Measurements from ENCODE around the gene MED14.
A peak's percentile ranks its signal among the peaks of the same experiment; 100 is the strongest.

DNA sequence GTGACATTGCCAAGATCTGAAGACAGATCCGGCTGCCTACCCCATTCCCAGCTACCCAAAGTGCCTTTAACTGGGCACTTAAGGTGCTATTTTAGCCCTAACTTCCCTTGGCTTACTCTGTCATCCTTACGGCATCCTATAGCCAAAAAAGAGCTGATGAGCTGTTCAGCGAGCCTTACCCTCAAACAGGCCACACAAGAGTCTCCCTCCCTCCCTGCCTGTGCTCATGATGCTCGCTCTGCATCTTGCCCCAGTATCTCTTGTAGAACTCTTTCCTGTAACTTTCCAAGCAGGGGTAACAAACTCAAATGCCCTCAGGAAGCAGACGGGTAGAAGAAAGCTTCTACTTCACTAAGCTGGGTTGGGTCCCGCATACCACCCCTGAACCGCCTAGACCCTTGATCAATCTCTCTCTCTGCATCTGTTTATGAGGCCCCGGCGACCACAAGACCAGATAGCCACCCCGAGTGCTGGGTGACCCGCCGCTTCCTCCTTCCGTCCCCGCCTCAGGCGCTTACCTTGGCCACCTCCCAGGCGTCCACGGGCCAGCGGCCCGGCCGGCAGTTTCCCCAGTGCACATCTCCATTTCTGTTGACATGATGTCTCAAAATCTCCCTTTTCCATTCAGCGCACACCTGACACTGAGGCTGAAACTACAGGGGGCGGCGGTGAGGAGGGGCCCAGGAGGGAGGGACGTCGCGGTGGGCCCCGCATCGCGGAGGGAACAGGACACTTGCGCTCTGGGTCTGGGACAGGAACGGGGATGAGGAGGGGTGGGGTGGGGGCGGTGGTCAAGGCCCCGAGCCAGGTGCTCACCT is 88.6 kb downstream of the MED14 start:
- TF ChIP-seq CTCF (conservative IDR thresholded peaks at IDR 0.05) (no peak), ZFX (IDR thresholded peaks at IDR 0.05) (peak; percentile 59)
